CD14-positive monocyte (primary cell): ENCODE measurements around the gene SIM2. TPM values are rescaled to one million over a fixed set of nuclear protein-coding genes. Genes with fewer than 3 reads are reported as not detected.

ENCODE experiments used
- DNase-seq, 3 donors: peaks; one replicate each; pipeline ENCODE4 v3.0.0-alpha.2; 2011 to 2022
- H2AFZ ChIP-seq: 2 replicates; pipeline ENCODE4 v1.6.0; 2012; ENCODE audit warnings: mild to moderate bottlenecking, low read depth, low read length, inconsistent platforms; ENCODE audit not compliant: insufficient read depth, poor library complexity, severe bottlenecking
- H3K27ac ChIP-seq, 2 donors: 1 replicate in 1 of 2; 2 replicates in 1 of 2; pipeline ENCODE4 v1.5.1; 2012 to 2013; ENCODE audit warnings: low read length in 2 of 2, control low read depth in 1 of 2, inconsistent platforms in 1 of 2, low read depth in 1 of 2, mild to moderate bottlenecking in 1 of 2
- H3K27me3 ChIP-seq, 2 donors: one replicate each; pipeline versions ENCODE4 v1.6.0 to v1.6.1; 2011 to 2013; ENCODE audit warnings: low read length in 2 of 2; ENCODE audit not compliant: control insufficient read depth in 2 of 2, insufficient read depth in 2 of 2
- H3K36me3 ChIP-seq, 2 donors: replicated peaks in 1 of 2; 1 replicate in 1 of 2; 2 replicates in 1 of 2; pipeline versions ENCODE4 v1.5.1 to v1.6.1; 2012 to 2013; ENCODE audit warnings: low read length in 2 of 2, control low read depth in 1 of 2, inconsistent platforms in 1 of 2, mild to moderate bottlenecking in 1 of 2; ENCODE audit not compliant: insufficient read depth in 2 of 2, control insufficient read depth in 1 of 2
- H3K4me1 ChIP-seq, 2 donors: 1 replicate in 1 of 2; 2 replicates in 1 of 2; pipeline versions ENCODE4 v1.5.1 to v1.6.1; 2012 to 2013; ENCODE audit warnings: low read length in 2 of 2, control low read depth in 1 of 2, inconsistent platforms in 1 of 2, mild to moderate bottlenecking in 1 of 2, moderate library complexity in 1 of 2; ENCODE audit not compliant: insufficient read depth in 2 of 2, control insufficient read depth in 1 of 2
- H3K4me2 ChIP-seq: replicated peaks from 2 replicates; pipeline ENCODE3; 2012; ENCODE audit warnings: low read length, moderate library complexity, mild to moderate bottlenecking; ENCODE audit not compliant: poor library complexity, severe bottlenecking; ENCODE audit errors: extremely low read depth
- H3K4me3 ChIP-seq, 3 experiments: fragments of 200-600 bp in 1 of 3; sonication (generic) in 1 of 3; replicated peaks in 1 of 3; 1 replicate in 2 of 3; 2 replicates in 1 of 3; pipeline ENCODE4 v1.5.1; 2011 to 2013; ENCODE audit warnings: low read length in 3 of 3, mild to moderate bottlenecking in 3 of 3, control low read depth in 2 of 3, low read depth in 2 of 3, inconsistent platforms in 1 of 3, moderate library complexity in 1 of 3
- H3K79me2 ChIP-seq: 2 replicates; pipeline ENCODE4 v1.6.0; 2012; ENCODE audit warnings: mild to moderate bottlenecking, control low read depth, inconsistent platforms, low read length, moderate library complexity; ENCODE audit not compliant: insufficient read depth
- H3K9ac ChIP-seq: 2 replicates; pipeline ENCODE4 v1.6.0; 2017; ENCODE audit warnings: low read length, mild to moderate bottlenecking; ENCODE audit not compliant: insufficient read depth, poor library complexity, severe bottlenecking
- H3K9me3 ChIP-seq, 2 donors: replicated peaks in 1 of 2; 1 replicate in 1 of 2; 2 replicates in 1 of 2; pipeline versions ENCODE4 v1.5.1 to v1.6.1; 2012 to 2013; ENCODE audit warnings: low read length in 2 of 2, control low read depth in 1 of 2; ENCODE audit not compliant: control insufficient read depth in 1 of 2, insufficient read depth in 1 of 2
- H4K20me1 ChIP-seq: 2 replicates; pipeline ENCODE4 v1.6.0; 2012; ENCODE audit warnings: mild to moderate bottlenecking, low read length, control low read depth, moderate library complexity; ENCODE audit not compliant: insufficient read depth
- H3K27ac Mint-ChIP-seq, 7 donors: one replicate each; pipeline ENCODE4 v1.8.0; 2020; ENCODE audit warnings: mild to moderate bottlenecking in 7 of 7, mixed read lengths in 7 of 7, moderate library complexity in 6 of 7, inconsistent platforms in 2 of 7
- H3K27me3 Mint-ChIP-seq, 3 donors: one replicate each; pipeline ENCODE4 v1.8.0; 2021 to 2022; ENCODE audit warnings: low read depth in 3 of 3, mild to moderate bottlenecking in 3 of 3, mixed read lengths in 3 of 3, moderate library complexity in 3 of 3, inconsistent platforms in 1 of 3
- H3K36me3 Mint-ChIP-seq, 2 donors: one replicate each; pipeline ENCODE4 v1.8.0; 2020; ENCODE audit warnings: mixed read lengths in 2 of 2, inconsistent platforms in 1 of 2, mild to moderate bottlenecking in 1 of 2
- H3K4me1 Mint-ChIP-seq: one replicate; pipeline ENCODE4 v1.8.0; 2020; ENCODE audit warnings: mild to moderate bottlenecking, mixed read lengths
- H3K4me3 Mint-ChIP-seq, 2 donors: one replicate each; pipeline ENCODE4 v1.8.0; 2020; ENCODE audit warnings: mild to moderate bottlenecking in 2 of 2, mixed read lengths in 2 of 2, moderate library complexity in 1 of 2
- H3K9me3 Mint-ChIP-seq, 7 donors: one replicate each; pipeline ENCODE4 v1.8.0; 2020 to 2022; ENCODE audit warnings: mixed read lengths in 7 of 7, mild to moderate bottlenecking in 6 of 7, moderate library complexity in 6 of 7, inconsistent platforms in 2 of 7
- CTCF ChIP-seq: fragments of 200-600 bp; IDR thresholded peaks from one replicate; pipeline ENCODE4 v1.8.0; 2022; ENCODE audit warnings: antibody characterized with exemption, mild to moderate bottlenecking
- WGBS: methylation state at CpG from one replicate; pipeline ENCODE4 v1.1.5; 2013; ENCODE audit warnings: missing lambda C conversion rate; ENCODE audit not compliant: insufficient coverage; 5-methylcytosine and 5-hydroxymethylcytosine counted together
- intact Hi-C, 2 donors: fragments of 100-400 bp; cut with micrococcal nuclease; formaldehyde crosslinking; loops; one replicate each; pipeline versions ENCODE4 v1.15.0 to v1.15.1; 2023
- polyA plus RNA-seq, 3 donors: library from polyadenylated mRNA; depleted of rRNA in 1 of 3; unstranded in 2 of 3; stranded (reverse) in 1 of 3; fragments of 300-500 nt in 2 of 3; fragments of >200 nt in 1 of 3; fragmentation: Illumina TruSeq in 2 of 3; gene quantifications; 1 replicate in 2 of 3; 2 replicates in 1 of 3; pipeline ENCODE4 v1.2.3, GENCODE V29; 2012 to 2021

Gene SIM2
- polyA plus RNA-seq, 3 donors: not detected

GRCh38 chr21:36762642-36763041 lies 63.7 kb downstream of the SIM2 start:
- Histone ChIP-seq H3K4me1 (no peaks in the 10 kb centered on the region), H4K20me1 (no peaks in the 10 kb centered on the region), H3K27me3 (no peaks in the 10 kb centered on the region), H3K79me2 (no peaks in the 10 kb centered on the region), H3K9me3 (no peaks in the 10 kb centered on the region), H3K4me3 (no peak overlapping the region), H3K9ac (no peak overlapping the region), H3K4me2 (no peak overlapping the region), H3K36me3 (no peaks in the 10 kb centered on the region), H2AFZ (no peak overlapping the region), H3K27ac (no peak overlapping the region)
- H3K4me3 Mint-ChIP-seq: no peak overlapping the region
- DNase-seq: no peak
- no peaks in the 10 kb centered on the region for H3K36me3 Mint-ChIP-seq
- H3K4me1 Mint-ChIP-seq: no peaks in the 10 kb centered on the region
- no peak for TF ChIP-seq CTCF
- no peaks in the 10 kb centered on the region for H3K27me3 Mint-ChIP-seq
- 90% methylated on average over 6 of the region's 9 CpGs for WGBS
- intact Hi-C loops: no loop called here
- H3K27ac Mint-ChIP-seq: no peak overlapping the region
- H3K9me3 Mint-ChIP-seq: no peaks in the 10 kb centered on the region

GRCh38 chr21:36763305-36763704 lies 64.4 kb downstream of the SIM2 start:
- H3K9ac ChIP-seq: no peak overlapping the region
- no peaks in the 10 kb centered on the region for H3K4me1 Mint-ChIP-seq
- 83% methylated on average over 1 of the region's 6 CpGs for WGBS

More at GRCh38 chr21:36763305-36763704, 64.4 kb downstream of the SIM2 start:
- no peak overlapping the region for H3K4me3 ChIP-seq
- Mint-ChIP-seq H3K36me3 (no peaks in the 10 kb centered on the region), H3K27me3 (peaks cover 0 to 2% (median 0%) of the 10 kb centered on the region in 3 donors), H3K27ac (no peak overlapping the region), H3K9me3 (peaks cover 0 to 1% (median 0%) of the 10 kb centered on the region in 7 donors), H3K4me3 (no peak overlapping the region)
- no peaks in the 10 kb centered on the region for H3K9me3 ChIP-seq
- H3K27ac ChIP-seq: no peak overlapping the region
- no peak overlapping the region for H3K4me2 ChIP-seq
- no peaks in the 10 kb centered on the region for H4K20me1 ChIP-seq
- no peak overlapping the region for H2AFZ ChIP-seq
- no peak for DNase-seq
- no peaks in the 10 kb centered on the region for H3K4me1 ChIP-seq
- H3K27me3 ChIP-seq: no peaks in the 10 kb centered on the region
- no peak for TF ChIP-seq CTCF
- intact Hi-C loops: no loop called here
- H3K79me2 ChIP-seq: no peaks in the 10 kb centered on the region
- no peaks in the 10 kb centered on the region for H3K36me3 ChIP-seq
